Measurements from ENCODE around the gene GIT2.
"Not testable (repeated sequence)": the region's sequence is repeated elsewhere in the genome, so short reads cannot be mapped to it uniquely, and the experiment has no call there.

Gene GIT2

GRCh38 chr12:110024051-110024450, 27.9 kb upstream of the GIT2 start:
- Histone ChIP-seq H3K4me3 (ENCODE audit: low read depth in 1 of 5, low read length in 5 of 5) (no peak overlapping the region), H3K36me3 (ENCODE audit: control insufficient read depth in 5 of 5, insufficient read depth in 5 of 5, low read length in 5 of 5) (peaks cover 21 to 63% (median 44%) of the 10 kb centered on the region in 5 donors), H3K9me3 (ENCODE audit: control insufficient read depth in 5 of 5, low read length in 5 of 5) (no peaks in the 10 kb centered on the region), H3K9ac (ENCODE audit: low read length in 5 of 5) (no peak overlapping the region), H3K27ac (ENCODE audit: low read depth, low read length) (no peak overlapping the region), H3K4me1 (ENCODE audit: control insufficient read depth in 5 of 5, insufficient read depth in 5 of 5, low read length in 5 of 5) (peaks cover 0 to 24% (median 20%) of the 10 kb centered on the region in 5 donors), H3K27me3 (ENCODE audit: control insufficient read depth in 5 of 5, insufficient read depth in 4 of 5, low read length in 5 of 5) (no peaks in the 10 kb centered on the region)

GRCh38 chr12:110023059-110023980, 27.2 kb upstream of the GIT2 start:
- Histone ChIP-seq H3K9me3 (ENCODE audit: control insufficient read depth in 5 of 5, low read length in 5 of 5) (no peaks in the 10 kb centered on the region), H3K27ac (ENCODE audit: low read depth, low read length) (no peak overlapping the region), H3K4me3 (ENCODE audit: low read depth in 1 of 5, low read length in 5 of 5) (no peak overlapping the region), H3K27me3 (ENCODE audit: control insufficient read depth in 5 of 5, insufficient read depth in 4 of 5, low read length in 5 of 5) (no peaks in the 10 kb centered on the region), H3K9ac (ENCODE audit: low read length in 5 of 5) (no peak overlapping the region), H3K36me3 (ENCODE audit: control insufficient read depth in 5 of 5, insufficient read depth in 5 of 5, low read length in 5 of 5) (peaks cover 26 to 64% (median 48%) of the 10 kb centered on the region in 5 donors), H3K4me1 (ENCODE audit: control insufficient read depth in 5 of 5, insufficient read depth in 5 of 5, low read length in 5 of 5) (peaks cover 0 to 24% (median 20%) of the 10 kb centered on the region in 5 donors)

GRCh38 chr12:110020956-110021355, 24.8 kb upstream of the GIT2 start:
- no peaks in the 10 kb centered on the region for H3K9me3 ChIP-seq (ENCODE audit: control insufficient read depth in 5 of 5, low read length in 5 of 5)
- no peak overlapping the region for H3K9ac ChIP-seq (ENCODE audit: low read length in 5 of 5)
- H3K36me3 ChIP-seq (ENCODE audit: control insufficient read depth in 5 of 5, insufficient read depth in 5 of 5, low read length in 5 of 5) = peaks cover 22 to 64% (median 41%) of the 10 kb centered on the region in 5 donors
- no peak overlapping the region for H3K4me3 ChIP-seq (ENCODE audit: low read depth in 1 of 5, low read length in 5 of 5)
- no peaks in the 10 kb centered on the region for H3K27me3 ChIP-seq (ENCODE audit: control insufficient read depth in 5 of 5, insufficient read depth in 4 of 5, low read length in 5 of 5)
- H3K27ac ChIP-seq (ENCODE audit: low read depth, low read length) = no peak overlapping the region
- peaks cover 0 to 24% (median 20%) of the 10 kb centered on the region in 5 donors for H3K4me1 ChIP-seq (ENCODE audit: control insufficient read depth in 5 of 5, insufficient read depth in 5 of 5, low read length in 5 of 5)

GRCh38 chr12:110015132-110015531, 19.0 kb upstream of the GIT2 start:
- H3K9me3 ChIP-seq (ENCODE audit: control insufficient read depth in 5 of 5, low read length in 5 of 5) = no peaks in the 10 kb centered on the region
- H3K36me3 ChIP-seq (ENCODE audit: control insufficient read depth in 5 of 5, insufficient read depth in 5 of 5, low read length in 5 of 5) = peaks cover 23 to 56% (median 47%) of the 10 kb centered on the region in 5 donors
- no peak overlapping the region for H3K27ac ChIP-seq (ENCODE audit: low read depth, low read length)
- peaks cover 0 to 9% (median 0%) of the 10 kb centered on the region in 5 donors for H3K4me1 ChIP-seq (ENCODE audit: control insufficient read depth in 5 of 5, insufficient read depth in 5 of 5, low read length in 5 of 5)
- no peaks in the 10 kb centered on the region for H3K27me3 ChIP-seq (ENCODE audit: control insufficient read depth in 5 of 5, insufficient read depth in 4 of 5, low read length in 5 of 5)
- no peak overlapping the region for H3K9ac ChIP-seq (ENCODE audit: low read length in 5 of 5)
- no peak overlapping the region for H3K4me3 ChIP-seq (ENCODE audit: low read depth in 1 of 5, low read length in 5 of 5)

- H3K4me3 ChIP-seq (ENCODE audit: low read depth in 1 of 5, low read length in 5 of 5) = no peak overlapping the region
- no peak overlapping the region for H3K9ac ChIP-seq (ENCODE audit: low read length in 5 of 5)
- no peak overlapping the region for H3K27ac ChIP-seq (ENCODE audit: low read depth, low read length)
Measured at GRCh38 chr12:110012659-110013058, 16.5 kb upstream of the GIT2 start.

GRCh38 chr12:110012137-110012536, 16.0 kb upstream of the GIT2 start:
- Histone ChIP-seq H3K4me3 (ENCODE audit: low read depth in 1 of 5, low read length in 5 of 5) (no peak overlapping the region), H3K9me3 (ENCODE audit: control insufficient read depth in 5 of 5, low read length in 5 of 5) (no peaks in the 10 kb centered on the region), H3K4me1 (ENCODE audit: control insufficient read depth in 5 of 5, insufficient read depth in 5 of 5, low read length in 5 of 5) (peaks cover 0 to 9% (median 0%) of the 10 kb centered on the region in 5 donors), H3K9ac (ENCODE audit: low read length in 5 of 5) (no peak overlapping the region), H3K36me3 (ENCODE audit: control insufficient read depth in 5 of 5, insufficient read depth in 5 of 5, low read length in 5 of 5) (peaks cover 7 to 31% (median 23%) of the 10 kb centered on the region in 5 donors), H3K27me3 (ENCODE audit: control insufficient read depth in 5 of 5, insufficient read depth in 4 of 5, low read length in 5 of 5) (no peaks in the 10 kb centered on the region), H3K27ac (ENCODE audit: low read depth, low read length) (no peak overlapping the region)

More at GRCh38 chr12:110012659-110013058, 16.5 kb upstream of the GIT2 start:
- no peaks in the 10 kb centered on the region for H3K27me3 ChIP-seq (ENCODE audit: control insufficient read depth in 5 of 5, insufficient read depth in 4 of 5, low read length in 5 of 5)
- H3K36me3 ChIP-seq (ENCODE audit: control insufficient read depth in 5 of 5, insufficient read depth in 5 of 5, low read length in 5 of 5) = peaks cover 7 to 32% (median 24%) of the 10 kb centered on the region in 5 donors
- peaks cover 0 to 9% (median 0%) of the 10 kb centered on the region in 5 donors for H3K4me1 ChIP-seq (ENCODE audit: control insufficient read depth in 5 of 5, insufficient read depth in 5 of 5, low read length in 5 of 5)
- H3K9me3 ChIP-seq (ENCODE audit: control insufficient read depth in 5 of 5, low read length in 5 of 5) = no peaks in the 10 kb centered on the region

DNA sequence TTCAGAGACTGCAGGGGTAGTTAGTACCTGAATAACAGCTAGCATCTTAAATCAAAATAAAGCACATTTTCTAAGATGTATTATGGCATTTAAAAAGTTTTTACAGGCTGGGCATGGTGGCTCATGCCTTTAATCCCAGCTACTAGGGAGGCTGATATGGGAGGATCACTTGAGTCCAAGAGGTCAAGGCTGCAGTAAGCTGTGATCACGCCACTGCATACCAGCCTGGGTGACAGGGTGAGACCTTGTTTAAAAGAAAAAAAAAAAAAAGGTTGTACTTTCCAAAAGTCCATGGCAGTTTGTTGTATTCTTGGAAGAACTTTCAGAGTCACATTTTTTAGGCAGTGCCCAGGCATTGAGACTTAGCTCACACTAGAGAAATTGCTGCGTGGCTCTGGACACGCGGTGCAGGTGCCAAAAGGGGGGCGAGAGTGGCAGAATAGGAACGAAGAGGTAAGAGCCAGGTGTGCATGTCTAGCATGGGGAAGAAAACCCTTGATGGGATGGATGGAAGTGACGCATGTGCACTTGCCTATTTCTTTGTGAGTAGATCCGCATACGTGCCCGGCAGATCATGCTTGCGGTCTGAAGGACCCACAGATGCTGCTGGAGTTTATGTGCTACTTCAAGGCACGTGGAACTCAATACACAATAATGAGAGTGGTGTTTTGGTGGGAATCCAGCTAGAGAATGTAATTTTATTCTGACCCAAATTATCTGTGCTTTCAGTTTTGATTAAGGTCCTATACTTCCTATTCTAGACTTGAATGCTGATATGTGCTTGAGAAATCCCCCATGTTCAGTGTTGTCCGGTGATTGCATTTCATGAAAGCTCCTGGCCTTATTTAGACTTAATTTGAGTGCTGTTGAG, 14.9 kb upstream of the GIT2 start:
- Histone ChIP-seq H3K9me3 (ENCODE audit: control insufficient read depth in 5 of 5, low read length in 5 of 5) (no peaks in the 10 kb centered on the region), H3K27ac (ENCODE audit: low read depth, low read length) (no peak overlapping the region), H3K27me3 (ENCODE audit: control insufficient read depth in 5 of 5, insufficient read depth in 4 of 5, low read length in 5 of 5) (no peaks in the 10 kb centered on the region), H3K4me1 (ENCODE audit: control insufficient read depth in 5 of 5, insufficient read depth in 5 of 5, low read length in 5 of 5) (peaks cover 0 to 9% (median 0%) of the 10 kb centered on the region in 5 donors), H3K4me3 (ENCODE audit: low read depth in 1 of 5, low read length in 5 of 5) (no peak overlapping the region), H3K36me3 (ENCODE audit: control insufficient read depth in 5 of 5, insufficient read depth in 5 of 5, low read length in 5 of 5) (peaks cover 7 to 24% (median 21%) of the 10 kb centered on the region in 5 donors), H3K9ac (ENCODE audit: low read length in 5 of 5) (no peak overlapping the region)

GRCh38 chr12:110008681-110009398, 12.7 kb upstream of the GIT2 start:
- not testable (repeated sequence) for H3K4me3 ChIP-seq (ENCODE audit: low read depth in 1 of 5, low read length in 5 of 5); H3K27me3 ChIP-seq (ENCODE audit: control insufficient read depth in 5 of 5, insufficient read depth in 4 of 5, low read length in 5 of 5); H3K9me3 ChIP-seq (ENCODE audit: control insufficient read depth in 5 of 5, low read length in 5 of 5); H3K27ac ChIP-seq (ENCODE audit: low read depth, low read length); H3K4me1 ChIP-seq (ENCODE audit: control insufficient read depth in 5 of 5, insufficient read depth in 5 of 5, low read length in 5 of 5); H3K9ac ChIP-seq (ENCODE audit: low read length in 5 of 5)
- peaks cover 3 to 21% (median 16%) of the 10 kb centered on the region in 5 donors for H3K36me3 ChIP-seq (ENCODE audit: control insufficient read depth in 5 of 5, insufficient read depth in 5 of 5, low read length in 5 of 5)

DNA sequence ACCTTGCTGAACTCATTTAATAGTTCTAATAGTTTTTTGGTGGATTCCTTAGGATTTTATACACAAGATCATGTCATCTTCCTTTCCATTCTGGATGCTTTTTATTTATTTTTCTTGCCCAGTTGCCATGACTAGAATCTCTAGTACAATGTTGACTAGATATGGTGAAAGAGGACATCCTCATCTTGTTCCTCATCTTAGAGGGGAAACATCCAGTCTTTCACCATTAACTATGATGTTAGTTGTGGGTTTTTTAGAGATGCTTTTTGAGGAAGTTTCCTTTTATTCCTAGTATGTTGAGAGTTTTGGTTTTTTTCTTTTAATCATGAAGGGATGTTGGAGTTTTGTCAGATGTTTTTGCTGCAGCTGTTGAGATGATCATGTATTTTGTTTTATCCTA, 11.7 kb upstream of the GIT2 start:
- Histone ChIP-seq H3K9me3 (ENCODE audit: control insufficient read depth in 5 of 5, low read length in 5 of 5) (no peaks in the 10 kb centered on the region), H3K4me1 (ENCODE audit: control insufficient read depth in 5 of 5, insufficient read depth in 5 of 5, low read length in 5 of 5) (peaks cover 0 to 5% (median 0%) of the 10 kb centered on the region in 5 donors), H3K36me3 (ENCODE audit: control insufficient read depth in 5 of 5, insufficient read depth in 5 of 5, low read length in 5 of 5) (peaks cover 0 to 21% (median 9%) of the 10 kb centered on the region in 5 donors), H3K27ac (ENCODE audit: low read depth, low read length) (no peak overlapping the region), H3K4me3 (ENCODE audit: low read depth in 1 of 5, low read length in 5 of 5) (no peak overlapping the region), H3K27me3 (ENCODE audit: control insufficient read depth in 5 of 5, insufficient read depth in 4 of 5, low read length in 5 of 5) (no peaks in the 10 kb centered on the region), H3K9ac (ENCODE audit: low read length in 5 of 5) (no peak overlapping the region)
